ENCODE results near the gene BOD1L2.

- TF ChIP-seq, protein P1, sequence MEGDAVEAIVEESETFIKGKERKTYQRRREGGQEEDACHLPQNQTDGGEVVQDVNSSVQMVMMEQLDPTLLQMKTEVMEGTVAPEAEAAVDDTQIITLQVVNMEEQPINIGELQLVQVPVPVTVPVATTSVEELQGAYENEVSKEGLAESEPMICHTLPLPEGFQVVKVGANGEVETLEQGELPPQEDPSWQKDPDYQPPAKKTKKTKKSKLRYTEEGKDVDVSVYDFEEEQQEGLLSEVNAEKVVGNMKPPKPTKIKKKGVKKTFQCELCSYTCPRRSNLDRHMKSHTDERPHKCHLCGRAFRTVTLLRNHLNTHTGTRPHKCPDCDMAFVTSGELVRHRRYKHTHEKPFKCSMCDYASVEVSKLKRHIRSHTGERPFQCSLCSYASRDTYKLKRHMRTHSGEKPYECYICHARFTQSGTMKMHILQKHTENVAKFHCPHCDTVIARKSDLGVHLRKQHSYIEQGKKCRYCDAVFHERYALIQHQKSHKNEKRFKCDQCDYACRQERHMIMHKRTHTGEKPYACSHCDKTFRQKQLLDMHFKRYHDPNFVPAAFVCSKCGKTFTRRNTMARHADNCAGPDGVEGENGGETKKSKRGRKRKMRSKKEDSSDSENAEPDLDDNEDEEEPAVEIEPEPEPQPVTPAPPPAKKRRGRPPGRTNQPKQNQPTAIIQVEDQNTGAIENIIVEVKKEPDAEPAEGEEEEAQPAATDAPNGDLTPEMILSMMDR (IDR thresholded peaks at IDR 0.05), result no peak
- TF ChIP-seq POLR2AphosphoS5 (IDR thresholded peaks at IDR 0.05), result no peak
- no peak for TF ChIP-seq POLR2A (IDR thresholded peaks at IDR 0.05)
Observed at GRCh38 chr18:57131782-57132181, 15.1 kb upstream of the BOD1L2 start.

Data from breast epithelium (tissue), 3 donors.